ENCODE results near the gene RPP21.

Gene RPP21

DNA sequence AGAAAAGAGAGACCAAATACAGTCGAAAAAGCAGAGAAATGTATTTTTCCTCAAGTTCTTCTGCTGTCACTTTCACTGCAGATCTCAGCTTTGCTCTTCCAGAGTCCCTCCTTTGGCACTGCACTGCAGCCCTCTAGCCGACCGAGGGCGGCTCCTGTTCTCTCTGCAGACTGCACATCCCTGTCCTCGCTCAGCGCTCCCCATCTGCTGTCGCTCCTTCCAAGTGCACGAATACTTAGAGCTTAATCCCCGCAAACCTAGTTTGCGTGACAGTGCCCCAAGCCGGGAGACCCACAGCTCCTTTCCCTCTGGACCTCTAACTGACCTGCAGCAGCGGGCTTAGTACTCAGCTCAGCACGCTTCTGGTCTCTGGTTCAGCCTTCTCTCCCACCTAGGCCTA lies 15.2 kb downstream of the RPP21 start:
- Histone ChIP-seq H3K27me3 (ENCODE audit: control insufficient read depth in 3 of 3, insufficient read depth in 3 of 3, low read depth in 1 of 3, low read length in 3 of 3) (peaks cover 0 to 70% (median 9%) of the 10 kb centered on the region in 3 experiments), H3K79me1 (ENCODE audit: low read depth, low read length) (no peaks in the 10 kb centered on the region)
- no peak for DNase-seq (ENCODE audit: low spot score)

DNA sequence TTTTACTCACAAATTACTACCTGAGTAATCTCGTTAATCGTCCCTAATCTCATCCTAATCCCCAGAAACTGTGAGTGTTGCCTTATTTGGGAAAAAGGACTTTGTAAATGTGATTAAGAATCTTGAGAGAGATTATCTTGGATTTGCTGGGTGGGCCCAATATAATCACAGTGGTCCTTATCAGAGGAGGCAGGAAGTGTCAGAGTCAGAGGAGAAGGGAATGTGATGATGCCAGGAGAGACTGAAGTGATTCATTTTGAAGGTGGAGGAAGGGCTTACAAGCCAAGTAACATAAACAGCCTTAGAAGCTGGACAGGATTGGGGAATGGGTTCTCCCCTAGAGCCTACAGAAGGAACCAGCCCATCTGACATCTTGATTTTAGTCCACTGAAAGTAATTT lies 16.7 kb downstream of the RPP21 start:
- no peak for DNase-seq (ENCODE audit: low spot score)
- Histone ChIP-seq H3K4ac (ENCODE audit: low read length) (no peak overlapping the region), H3K9me3 (replicated peaks in 1 of 2; ENCODE audit: control insufficient read depth in 2 of 2, insufficient read depth in 1 of 2, low read depth in 1 of 2, low read length in 2 of 2) (peaks cover 0 to 3% of the 10 kb centered on the region in 2 donors), H3K23ac (ENCODE audit: low read depth, low read length, poor library complexity) (no peak overlapping the region), H3K18ac (ENCODE audit: low read length) (no peak overlapping the region), H4K91ac (ENCODE audit: low read depth, low read length, poor library complexity) (no peak overlapping the region), H3K27ac (replicated peaks; ENCODE audit: low read length) (no peak overlapping the region), H3K9ac (ENCODE audit: low read depth, low read length, poor library complexity) (no peak overlapping the region), H2BK15ac (ENCODE audit: low read length) (no peak overlapping the region), H3K4me2 (ENCODE audit: insufficient read depth, low read length, poor library complexity, severe bottlenecking) (no peak overlapping the region), H2BK120ac (ENCODE audit: low read depth, low read length) (no peak overlapping the region), H2AFZ (ENCODE audit: low read length) (no peak overlapping the region), H3K4me3 (ENCODE audit: low read length in 2 of 2) (no peak overlapping the region), H3K36me3 (replicated peaks in 1 of 2; ENCODE audit: control insufficient read depth in 2 of 2, insufficient read depth in 2 of 2, low read length in 2 of 2) (no peaks in the 10 kb centered on the region), H2BK5ac (ENCODE audit: low read length) (no peak overlapping the region), H3K79me1 (ENCODE audit: low read depth, low read length) (no peaks in the 10 kb centered on the region), H3K14ac (ENCODE audit: low read length) (no peak overlapping the region), H3K4me1 (ENCODE audit: control insufficient read depth in 2 of 2, insufficient read depth in 1 of 2, low read depth in 1 of 2, low read length in 2 of 2) (peaks cover 0 to 7% of the 10 kb centered on the region in 2 donors), H2AK5ac (ENCODE audit: low read depth, low read length) (no peak overlapping the region), H3K27me3 (ENCODE audit: control insufficient read depth in 3 of 3, insufficient read depth in 3 of 3, low read depth in 1 of 3, low read length in 3 of 3) (peaks cover 0 to 68% (median 9%) of the 10 kb centered on the region in 3 experiments), H2BK12ac (ENCODE audit: low read length) (no peak overlapping the region), H4K8ac (ENCODE audit: low read depth, low read length) (no peak overlapping the region)
- 100% methylated on average over 2 of the region's 2 CpGs; no CpG with 5 or more reads in 1 of the 2 donors for WGBS, 2 donors (ENCODE audit: extremely low coverage in 2 of 2, insufficient read length in 2 of 2, insufficient replicate concordance in 1 of 2)

More for the DNA sequence above, 15.2 kb downstream of the RPP21 start:
- H2AFZ ChIP-seq (ENCODE audit: low read length) = no peak overlapping the region
- no peak overlapping the region for H2AK5ac ChIP-seq (ENCODE audit: low read depth, low read length)
- peaks cover 0 to 3% of the 10 kb centered on the region in 2 donors for H3K9me3 ChIP-seq (replicated peaks in 1 of 2; ENCODE audit: control insufficient read depth in 2 of 2, insufficient read depth in 1 of 2, low read depth in 1 of 2, low read length in 2 of 2)
- no peak overlapping the region for H3K9ac ChIP-seq (ENCODE audit: low read depth, low read length, poor library complexity)
- no peak overlapping the region for H3K4me2 ChIP-seq (ENCODE audit: insufficient read depth, low read length, poor library complexity, severe bottlenecking)
- no peak overlapping the region for H3K18ac ChIP-seq (ENCODE audit: low read length)
- no peak overlapping the region for H4K91ac ChIP-seq (ENCODE audit: low read depth, low read length, poor library complexity)
- WGBS, 2 donors (ENCODE audit: extremely low coverage in 2 of 2, insufficient read length in 2 of 2, insufficient replicate concordance in 1 of 2) = no CpG with 5 or more reads among the region's 13 CpGs
- H3K23ac ChIP-seq (ENCODE audit: low read depth, low read length, poor library complexity) = no peak overlapping the region
- H3K4ac ChIP-seq (ENCODE audit: low read length) = no peak overlapping the region
- H3K14ac ChIP-seq (ENCODE audit: low read length) = no peak overlapping the region
- no peak overlapping the region for H2BK5ac ChIP-seq (ENCODE audit: low read length)
- H2BK15ac ChIP-seq (ENCODE audit: low read length) = no peak overlapping the region
- H3K27ac ChIP-seq (replicated peaks; ENCODE audit: low read length) = no peak overlapping the region
- H2BK120ac ChIP-seq (ENCODE audit: low read depth, low read length) = no peak overlapping the region
- no peak overlapping the region for H4K8ac ChIP-seq (ENCODE audit: low read depth, low read length)
- H3K36me3 ChIP-seq (replicated peaks in 1 of 2; ENCODE audit: control insufficient read depth in 2 of 2, insufficient read depth in 2 of 2, low read length in 2 of 2) = no peaks in the 10 kb centered on the region
- no peak overlapping the region for H2BK12ac ChIP-seq (ENCODE audit: low read length)
- peaks cover 0 to 7% of the 10 kb centered on the region in 2 donors for H3K4me1 ChIP-seq (ENCODE audit: control insufficient read depth in 2 of 2, insufficient read depth in 1 of 2, low read depth in 1 of 2, low read length in 2 of 2)
- no peak overlapping the region for H3K4me3 ChIP-seq (ENCODE audit: low read length in 2 of 2)

DNA sequence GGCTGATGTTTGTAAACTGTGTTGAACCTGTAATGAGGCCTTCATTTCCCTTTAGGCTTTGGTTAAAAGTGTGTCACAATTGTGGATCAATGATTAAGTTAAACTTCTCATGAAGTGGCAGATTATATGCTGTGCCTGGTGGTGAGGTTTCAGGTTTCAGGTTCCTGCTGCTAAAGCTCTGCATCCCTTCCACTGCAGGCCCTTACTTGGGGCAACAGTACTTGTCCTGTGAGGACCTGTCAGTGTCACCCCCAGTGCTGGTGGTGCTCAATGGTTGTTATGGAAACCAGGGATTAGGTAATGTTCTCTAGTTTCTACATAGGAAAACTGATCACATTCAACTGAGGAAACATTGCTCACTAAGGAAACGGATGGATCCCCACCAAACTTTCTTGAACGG lies 18.5 kb downstream of the RPP21 start:
- no peak overlapping the region for H3K4me2 ChIP-seq (ENCODE audit: insufficient read depth, low read length, poor library complexity, severe bottlenecking)
- H3K4ac ChIP-seq (ENCODE audit: low read length) = no peak overlapping the region
- no peak overlapping the region for H3K18ac ChIP-seq (ENCODE audit: low read length)
- no peak for DNase-seq (ENCODE audit: low spot score)
- no peak overlapping the region for H3K14ac ChIP-seq (ENCODE audit: low read length)
- peaks cover 0 to 7% of the 10 kb centered on the region in 2 donors for H3K4me1 ChIP-seq (ENCODE audit: control insufficient read depth in 2 of 2, insufficient read depth in 1 of 2, low read depth in 1 of 2, low read length in 2 of 2)
- H2AK5ac ChIP-seq (ENCODE audit: low read depth, low read length) = no peak overlapping the region
- no CpG with 5 or more reads among the region's 2 CpGs for WGBS, 2 donors (ENCODE audit: extremely low coverage in 2 of 2, insufficient read length in 2 of 2, insufficient replicate concordance in 1 of 2)
- no peaks in the 10 kb centered on the region for H3K36me3 ChIP-seq (replicated peaks in 1 of 2; ENCODE audit: control insufficient read depth in 2 of 2, insufficient read depth in 2 of 2, low read length in 2 of 2)
- no peak overlapping the region for H4K8ac ChIP-seq (ENCODE audit: low read depth, low read length)
- no peak overlapping the region for H2AFZ ChIP-seq (ENCODE audit: low read length)
- H2BK120ac ChIP-seq (ENCODE audit: low read depth, low read length) = no peak overlapping the region
- peaks cover 0 to 57% (median 2%) of the 10 kb centered on the region in 3 experiments for H3K27me3 ChIP-seq (ENCODE audit: control insufficient read depth in 3 of 3, insufficient read depth in 3 of 3, low read depth in 1 of 3, low read length in 3 of 3)
- H3K9me3 ChIP-seq (replicated peaks in 1 of 2; ENCODE audit: control insufficient read depth in 2 of 2, insufficient read depth in 1 of 2, low read depth in 1 of 2, low read length in 2 of 2) = peaks cover 0 to 3% of the 10 kb centered on the region in 2 donors
- no peak overlapping the region for H2BK12ac ChIP-seq (ENCODE audit: low read length)
- H3K4me3 ChIP-seq (ENCODE audit: low read length in 2 of 2) = no peak overlapping the region
- H3K27ac ChIP-seq (replicated peaks; ENCODE audit: low read length) = no peak overlapping the region
- no peak overlapping the region for H3K9ac ChIP-seq (ENCODE audit: low read depth, low read length, poor library complexity)
- H2BK15ac ChIP-seq (ENCODE audit: low read length) = no peak overlapping the region
- no peaks in the 10 kb centered on the region for H3K79me1 ChIP-seq (ENCODE audit: low read depth, low read length)
- H2BK5ac ChIP-seq (ENCODE audit: low read length) = no peak overlapping the region
- no peak overlapping the region for H4K91ac ChIP-seq (ENCODE audit: low read depth, low read length, poor library complexity)
- no peak overlapping the region for H3K23ac ChIP-seq (ENCODE audit: low read depth, low read length, poor library complexity)

DNA sequence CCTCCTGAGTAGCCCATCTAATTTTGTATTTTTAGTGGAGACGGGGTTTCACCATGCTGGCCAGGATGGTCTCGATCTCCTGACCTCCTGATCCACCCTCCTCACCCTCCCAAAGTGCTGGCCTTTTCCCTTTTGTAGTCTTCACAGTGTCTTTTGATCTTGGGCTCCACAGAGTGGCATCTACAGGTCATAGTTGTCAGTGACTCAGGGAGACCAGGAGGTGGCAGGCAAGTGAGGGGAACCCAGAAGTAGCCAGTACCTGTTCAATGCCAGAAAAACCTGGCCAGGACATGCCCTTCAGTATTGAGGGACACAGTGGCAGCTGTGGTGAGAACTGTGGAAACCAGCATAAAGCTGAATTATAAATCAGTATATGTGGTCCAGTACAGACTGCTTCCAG lies 19.6 kb downstream of the RPP21 start:
- Histone ChIP-seq H2BK12ac (ENCODE audit: low read length) (no peak overlapping the region), H3K79me1 (ENCODE audit: low read depth, low read length) (no peaks in the 10 kb centered on the region), H3K27me3 (ENCODE audit: control insufficient read depth in 3 of 3, insufficient read depth in 3 of 3, low read depth in 1 of 3, low read length in 3 of 3) (peaks cover 0 to 45% (median 0%) of the 10 kb centered on the region in 3 experiments), H3K4me1 (ENCODE audit: control insufficient read depth in 2 of 2, insufficient read depth in 1 of 2, low read depth in 1 of 2, low read length in 2 of 2) (peaks cover 0 to 7% of the 10 kb centered on the region in 2 donors), H2AK5ac (ENCODE audit: low read depth, low read length) (no peak overlapping the region), H4K91ac (ENCODE audit: low read depth, low read length, poor library complexity) (no peak overlapping the region), H3K36me3 (replicated peaks in 1 of 2; ENCODE audit: control insufficient read depth in 2 of 2, insufficient read depth in 2 of 2, low read length in 2 of 2) (no peaks in the 10 kb centered on the region), H2BK5ac (ENCODE audit: low read length) (no peak overlapping the region), H2BK15ac (ENCODE audit: low read length) (no peak overlapping the region), H3K4ac (ENCODE audit: low read length) (no peak overlapping the region), H3K14ac (ENCODE audit: low read length) (no peak overlapping the region), H2AFZ (ENCODE audit: low read length) (no peak overlapping the region), H3K23ac (ENCODE audit: low read depth, low read length, poor library complexity) (no peak overlapping the region), H3K9ac (ENCODE audit: low read depth, low read length, poor library complexity) (no peak overlapping the region), H4K8ac (ENCODE audit: low read depth, low read length) (no peak overlapping the region), H3K27ac (replicated peaks; ENCODE audit: low read length) (no peak overlapping the region), H2BK120ac (ENCODE audit: low read depth, low read length) (no peak overlapping the region), H3K4me2 (ENCODE audit: insufficient read depth, low read length, poor library complexity, severe bottlenecking) (no peak overlapping the region), H3K4me3 (ENCODE audit: low read length in 2 of 2) (no peak overlapping the region), H3K9me3 (replicated peaks in 1 of 2; ENCODE audit: control insufficient read depth in 2 of 2, insufficient read depth in 1 of 2, low read depth in 1 of 2, low read length in 2 of 2) (peaks cover 0 to 3% of the 10 kb centered on the region in 2 donors), H3K18ac (ENCODE audit: low read length) (no peak overlapping the region)
- no CpG with 5 or more reads among the region's 2 CpGs for WGBS, 2 donors (ENCODE audit: extremely low coverage in 2 of 2, insufficient read length in 2 of 2, insufficient replicate concordance in 1 of 2)
- DNase-seq (ENCODE audit: low spot score) = no peak

All from neuronal stem cell (in vitro differentiated cells).